Chondrocyte (in vitro differentiated cells): Measurements from ENCODE around the gene OR10G6. TPM values are rescaled to one million over a fixed set of nuclear protein-coding genes. Genes with fewer than 3 reads are reported as not detected.

ENCODE experiments used
- DNase-seq: peaks from one replicate; pipeline ENCODE4 v3.0.0; 2021; ENCODE audit warnings: mixed read lengths, low spot score
- H3K27ac Mint-ChIP-seq: one replicate; pipeline ENCODE4 v1.8.0; 2021; ENCODE audit warnings: mild to moderate bottlenecking, moderate library complexity, mixed read lengths; ENCODE audit not compliant: unreplicated experiment
- H3K27me3 Mint-ChIP-seq: 2 replicates; pipeline ENCODE4 v1.8.0; 2021; ENCODE audit warnings: low read depth, mixed read lengths
- H3K36me3 Mint-ChIP-seq: 2 replicates; pipeline ENCODE4 v1.8.0; 2021; ENCODE audit warnings: low read depth, mixed read lengths
- H3K4me1 Mint-ChIP-seq: 2 replicates; pipeline ENCODE4 v1.8.0; 2021; ENCODE audit warnings: low read depth, mild to moderate bottlenecking, mixed read lengths
- H3K4me3 Mint-ChIP-seq: one replicate; pipeline ENCODE4 v1.8.0; 2021; ENCODE audit warnings: mild to moderate bottlenecking, moderate library complexity, mixed read lengths; ENCODE audit not compliant: unreplicated experiment
- H3K9me3 Mint-ChIP-seq: 2 replicates; pipeline ENCODE4 v1.8.0; 2021; ENCODE audit warnings: low read depth, mixed read lengths
- total RNA-seq: library from RNA; stranded (reverse); gene quantifications from 3 replicates; pipeline ENCODE4 v1.2.1, GENCODE V29; 2021
- TF ChIP-seq, protein P1 (sequence below): fragments of 200-600 bp; sonication (generic); IDR thresholded peaks from 2 replicates; pipeline ENCODE4 v1.5.0; 2021; ENCODE audit warnings: antibody characterized with exemption, mild to moderate bottlenecking, moderate library complexity

Gene OR10G6
- total RNA-seq, 1 donor from 2014 or later, result not detected

DNA sequence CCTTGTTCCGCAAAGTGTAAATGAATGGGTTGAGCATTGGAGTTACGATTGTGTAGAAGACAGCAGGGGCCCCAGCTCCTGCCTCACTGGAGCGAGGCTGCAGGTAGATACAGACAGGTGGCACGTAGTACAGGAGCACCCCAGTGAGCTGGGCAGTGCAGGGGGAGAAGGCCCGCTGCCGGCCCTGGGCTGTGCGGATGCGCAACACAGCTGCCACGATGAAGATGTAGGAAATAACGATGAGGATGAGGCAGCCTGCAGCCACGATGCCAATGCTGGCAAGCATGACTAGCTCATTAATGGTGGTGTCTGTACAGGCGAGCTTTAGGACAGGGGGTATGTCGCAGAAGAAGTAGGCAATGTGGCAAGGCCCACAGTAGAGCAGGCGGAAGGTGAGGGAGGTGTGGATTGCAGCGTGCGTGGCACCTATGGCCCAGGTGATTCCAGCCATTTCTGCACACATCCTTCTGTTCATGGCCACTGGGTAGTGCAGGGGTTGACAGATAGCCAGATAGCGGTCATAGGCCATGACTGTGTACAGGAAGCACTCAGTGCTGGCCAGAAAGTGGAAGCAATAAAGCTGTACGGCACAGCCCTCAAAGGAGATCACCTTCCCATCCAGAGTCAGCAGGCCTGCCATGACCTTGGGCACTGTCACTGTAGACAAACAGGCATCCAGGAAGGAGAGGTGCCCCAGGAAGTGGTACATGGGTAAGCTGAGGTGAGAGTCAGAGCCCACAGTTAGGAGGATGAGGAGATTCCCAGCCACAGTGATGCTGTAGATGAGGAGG, 18.0 kb downstream of the OR10G6 start:
- Mint-ChIP-seq H3K27me3 (no peaks in the 10 kb centered on the region), H3K27ac (no peak overlapping the region), H3K4me3 (no peak overlapping the region), H3K4me1 (no peaks in the 10 kb centered on the region), H3K36me3 (no peaks in the 10 kb centered on the region), H3K9me3 (peaks cover 4% of the 10 kb centered on the region)
- TF ChIP-seq, protein P1, sequence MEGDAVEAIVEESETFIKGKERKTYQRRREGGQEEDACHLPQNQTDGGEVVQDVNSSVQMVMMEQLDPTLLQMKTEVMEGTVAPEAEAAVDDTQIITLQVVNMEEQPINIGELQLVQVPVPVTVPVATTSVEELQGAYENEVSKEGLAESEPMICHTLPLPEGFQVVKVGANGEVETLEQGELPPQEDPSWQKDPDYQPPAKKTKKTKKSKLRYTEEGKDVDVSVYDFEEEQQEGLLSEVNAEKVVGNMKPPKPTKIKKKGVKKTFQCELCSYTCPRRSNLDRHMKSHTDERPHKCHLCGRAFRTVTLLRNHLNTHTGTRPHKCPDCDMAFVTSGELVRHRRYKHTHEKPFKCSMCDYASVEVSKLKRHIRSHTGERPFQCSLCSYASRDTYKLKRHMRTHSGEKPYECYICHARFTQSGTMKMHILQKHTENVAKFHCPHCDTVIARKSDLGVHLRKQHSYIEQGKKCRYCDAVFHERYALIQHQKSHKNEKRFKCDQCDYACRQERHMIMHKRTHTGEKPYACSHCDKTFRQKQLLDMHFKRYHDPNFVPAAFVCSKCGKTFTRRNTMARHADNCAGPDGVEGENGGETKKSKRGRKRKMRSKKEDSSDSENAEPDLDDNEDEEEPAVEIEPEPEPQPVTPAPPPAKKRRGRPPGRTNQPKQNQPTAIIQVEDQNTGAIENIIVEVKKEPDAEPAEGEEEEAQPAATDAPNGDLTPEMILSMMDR, result no peak
- no peak for DNase-seq

DNA sequence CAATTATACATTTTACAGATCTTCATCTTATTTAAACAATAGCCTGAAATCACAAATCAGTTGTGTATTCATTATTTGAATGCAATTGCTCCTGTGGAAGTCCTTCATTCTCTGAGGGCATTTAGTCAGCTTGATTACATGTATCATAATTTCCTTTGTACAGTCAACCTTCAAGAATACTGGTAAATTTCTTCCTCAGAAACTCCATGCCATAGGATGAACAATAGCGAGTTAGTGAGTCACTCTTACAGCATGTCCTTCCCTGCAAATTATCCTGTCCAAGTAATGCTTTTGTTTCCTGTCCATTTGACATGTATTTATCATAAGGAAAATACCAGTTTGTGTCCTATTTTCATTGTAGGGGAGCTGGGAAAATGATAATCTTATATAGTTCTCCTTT, 21.1 kb downstream of the OR10G6 start:
- DNase-seq, result no peak
- H3K36me3 Mint-ChIP-seq, result no peaks in the 10 kb centered on the region
- H3K27me3 Mint-ChIP-seq, result peaks cover 3% of the 10 kb centered on the region
- H3K4me1 Mint-ChIP-seq, result no peaks in the 10 kb centered on the region
- TF ChIP-seq, protein P1, result no peak
- H3K27ac Mint-ChIP-seq, result no peak overlapping the region
- no peak overlapping the region for H3K4me3 Mint-ChIP-seq
- H3K9me3 Mint-ChIP-seq, result peaks cover 3% of the 10 kb centered on the region

DNA sequence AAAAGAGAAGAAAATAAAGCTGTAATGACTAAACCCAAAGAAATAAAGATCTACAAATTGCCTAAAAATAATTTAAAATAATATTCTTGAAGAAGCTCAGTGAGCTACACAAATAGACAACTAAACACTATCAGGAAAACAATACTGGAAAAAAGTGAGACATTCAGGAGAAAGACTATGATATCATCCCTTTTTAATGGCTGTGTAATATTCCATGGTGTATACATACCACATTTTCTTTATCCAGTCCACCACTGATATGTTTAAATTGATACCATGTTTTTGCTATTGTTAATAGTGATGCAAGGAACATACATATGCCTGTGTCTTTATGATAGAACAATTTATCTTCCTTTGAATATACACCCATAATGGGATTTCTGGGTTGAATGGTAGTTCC, 38.2 kb downstream of the OR10G6 start:
- DNase-seq, result no peak
- Mint-ChIP-seq H3K36me3 (no peaks in the 10 kb centered on the region), H3K4me3 (no peak overlapping the region), H3K27ac (no peak overlapping the region), H3K27me3 (peaks cover 4% of the 10 kb centered on the region), H3K9me3 (peaks cover 25% of the 10 kb centered on the region), H3K4me1 (no peaks in the 10 kb centered on the region)
- TF ChIP-seq, protein P1, result no peak

DNA sequence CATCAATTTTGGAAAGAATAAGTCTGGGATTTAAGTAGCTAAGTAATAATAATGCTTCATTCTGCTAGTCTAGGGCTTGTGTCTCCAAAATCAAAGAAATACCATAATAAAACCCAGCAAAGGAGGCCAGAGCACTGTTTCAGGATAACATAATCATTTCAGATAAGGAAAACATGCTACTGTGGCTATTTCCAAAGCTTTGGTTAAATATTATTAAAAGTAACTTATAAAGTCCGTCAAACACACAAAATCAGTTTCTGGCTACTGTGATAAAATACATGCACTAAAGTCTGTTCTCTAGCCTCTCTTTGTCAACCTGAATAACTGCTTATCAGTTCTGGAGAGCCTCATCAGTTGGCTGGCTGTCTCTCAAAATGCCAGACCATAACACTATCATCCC, 49.8 kb downstream of the OR10G6 start:
- H3K36me3 Mint-ChIP-seq, result no peaks in the 10 kb centered on the region
- no peaks in the 10 kb centered on the region for H3K4me1 Mint-ChIP-seq
- TF ChIP-seq, protein P1, result no peak
- H3K27ac Mint-ChIP-seq, result no peak overlapping the region
- H3K27me3 Mint-ChIP-seq, result peaks cover 2% of the 10 kb centered on the region
- no peak overlapping the region for H3K4me3 Mint-ChIP-seq
- no peak for DNase-seq
- no peaks in the 10 kb centered on the region for H3K9me3 Mint-ChIP-seq

Other genes with a start within 250 kb of the OR10G6 start
- gene OR6X1, start 240.6 kb downstream of the OR10G6 start, total RNA-seq, result not detected in 3 replicates
- gene OR6M1, start 188.8 kb downstream of the OR10G6 start, total RNA-seq, result not detected in 3 replicates
- not detected in 3 replicates for gene TMEM225, start 109.5 kb downstream of the OR10G6 start, total RNA-seq
- gene OR8D4, start 93.0 kb downstream of the OR10G6 start, total RNA-seq, result not detected in 3 replicates
- not detected in 3 replicates for gene OR4D5, start 55.5 kb downstream of the OR10G6 start, total RNA-seq
- not detected in 3 replicates for gene OR6T1, start 51.3 kb downstream of the OR10G6 start, total RNA-seq
- not detected in 3 replicates for gene OR10S1, start 17.4 kb downstream of the OR10G6 start, total RNA-seq
- gene OR10G4, start 17.8 kb upstream of the OR10G6 start, total RNA-seq, result not detected in 3 replicates
- gene OR10G9, start 27.9 kb upstream of the OR10G6 start, total RNA-seq, result not detected in 3 replicates
- gene OR10G8, start 31.6 kb upstream of the OR10G6 start, total RNA-seq, result not detected in 3 replicates
- not detected in 3 replicates for gene OR10G7, start 46.2 kb upstream of the OR10G6 start, total RNA-seq
- 2.7 to 11.0 TPM (median 3.1 TPM) in 3 replicates for gene VWA5A, start 120.3 kb upstream of the OR10G6 start, total RNA-seq
- gene OR10D3, start 188.2 kb upstream of the OR10G6 start, total RNA-seq, result not detected in 3 replicates
- gene OR8G1, start 245.9 kb upstream of the OR10G6 start, total RNA-seq, result not detected in 3 replicates